ENCODE results near the gene ZNF804B. TPM values are rescaled to one million over a fixed set of nuclear protein-coding genes. Genes with fewer than 3 reads are reported as not detected.

ZNF804B gene
- total RNA-seq, 6 donors from 2014 or later, result not detected

- DNase-seq, result no peak
- no peaks in the 10 kb centered on the region for H3K4me1 ChIP-seq
- TF ChIP-seq POLR2AphosphoS5 (IDR thresholded peaks at IDR 0.05) (no peak), POLR2A (IDR thresholded peaks at IDR 0.05) (no peak), EP300 (IDR thresholded peaks at IDR 0.05) (no peak)
- TF ChIP-seq, protein P1, sequence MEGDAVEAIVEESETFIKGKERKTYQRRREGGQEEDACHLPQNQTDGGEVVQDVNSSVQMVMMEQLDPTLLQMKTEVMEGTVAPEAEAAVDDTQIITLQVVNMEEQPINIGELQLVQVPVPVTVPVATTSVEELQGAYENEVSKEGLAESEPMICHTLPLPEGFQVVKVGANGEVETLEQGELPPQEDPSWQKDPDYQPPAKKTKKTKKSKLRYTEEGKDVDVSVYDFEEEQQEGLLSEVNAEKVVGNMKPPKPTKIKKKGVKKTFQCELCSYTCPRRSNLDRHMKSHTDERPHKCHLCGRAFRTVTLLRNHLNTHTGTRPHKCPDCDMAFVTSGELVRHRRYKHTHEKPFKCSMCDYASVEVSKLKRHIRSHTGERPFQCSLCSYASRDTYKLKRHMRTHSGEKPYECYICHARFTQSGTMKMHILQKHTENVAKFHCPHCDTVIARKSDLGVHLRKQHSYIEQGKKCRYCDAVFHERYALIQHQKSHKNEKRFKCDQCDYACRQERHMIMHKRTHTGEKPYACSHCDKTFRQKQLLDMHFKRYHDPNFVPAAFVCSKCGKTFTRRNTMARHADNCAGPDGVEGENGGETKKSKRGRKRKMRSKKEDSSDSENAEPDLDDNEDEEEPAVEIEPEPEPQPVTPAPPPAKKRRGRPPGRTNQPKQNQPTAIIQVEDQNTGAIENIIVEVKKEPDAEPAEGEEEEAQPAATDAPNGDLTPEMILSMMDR (IDR thresholded peaks at IDR 0.05), result no peak
- no peaks in the 10 kb centered on the region for H3K36me3 ChIP-seq
- WGBS, 2 donors, result 76 to 79% methylated on average over 2 of the region's 2 CpGs
- ATAC-seq (ENCODE audit: low FRiP score in 2 of 2), result no peak
- no peaks in the 10 kb centered on the region for H3K27me3 ChIP-seq
- no peak overlapping the region for H3K4me3 ChIP-seq
- no peaks in the 10 kb centered on the region for H3K9me3 ChIP-seq
- H3K27ac ChIP-seq, result no peak overlapping the region
Measured at GRCh38 chr7:89283302-89283701, 523.8 kb downstream of the ZNF804B start.

DNA sequence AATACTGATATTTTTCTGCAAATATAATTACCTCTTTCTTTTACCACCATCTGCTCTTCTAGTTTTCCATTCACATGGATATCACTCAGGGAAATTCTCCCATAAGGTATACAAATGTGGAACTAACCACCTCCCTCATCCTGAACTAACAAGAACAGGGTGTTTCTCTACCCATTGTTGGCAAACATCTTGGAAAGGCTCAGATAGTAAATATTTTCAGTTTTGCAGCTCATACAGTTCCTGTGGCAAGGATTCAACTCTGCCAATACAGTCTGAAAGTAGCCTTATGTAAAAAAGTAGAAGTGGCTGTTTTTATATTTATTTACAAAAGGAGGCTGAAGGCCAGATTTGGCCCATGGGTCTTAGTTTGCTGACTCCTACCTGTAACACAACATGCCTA, 549.0 kb downstream of the ZNF804B start:
- Histone ChIP-seq H3K9me3 (no peaks in the 10 kb centered on the region), H3K27ac (no peak overlapping the region), H3K4me1 (no peaks in the 10 kb centered on the region), H3K4me3 (no peak overlapping the region), H3K36me3 (no peaks in the 10 kb centered on the region), H3K27me3 (no peaks in the 10 kb centered on the region)
- no peak for DNase-seq
- ATAC-seq (ENCODE audit: low FRiP score in 2 of 2), result no peak
- no peak for TF ChIP-seq POLR2A (IDR thresholded peaks at IDR 0.05)
- no peak for TF ChIP-seq POLR2AphosphoS5 (IDR thresholded peaks at IDR 0.05)
- TF ChIP-seq EP300 (IDR thresholded peaks at IDR 0.05), result no peak
- TF ChIP-seq, protein P1 (IDR thresholded peaks at IDR 0.05), result no peak

DNA sequence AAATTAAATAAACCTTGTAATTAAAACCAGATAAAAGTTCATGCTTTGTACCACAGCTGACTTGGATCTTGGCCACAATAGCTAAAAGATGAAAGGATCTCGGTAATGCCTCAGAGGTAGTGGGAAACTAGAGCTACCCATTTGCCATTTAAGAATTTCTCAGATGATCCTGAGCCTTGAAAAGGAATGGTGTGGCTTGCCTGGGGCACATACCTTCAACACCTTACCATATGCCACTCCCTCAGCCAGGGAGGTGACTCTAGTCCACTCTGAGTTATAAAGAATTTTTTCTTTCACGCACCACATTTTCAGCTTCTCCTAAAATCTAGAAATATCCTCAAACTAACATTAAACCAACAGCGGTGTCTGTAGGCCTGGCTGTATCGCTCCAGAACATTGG, 552.4 kb downstream of the ZNF804B start:
- no peak for ATAC-seq (ENCODE audit: low FRiP score in 2 of 2)
- no peaks in the 10 kb centered on the region for H3K9me3 ChIP-seq
- no peaks in the 10 kb centered on the region for H3K36me3 ChIP-seq
- H3K27me3 ChIP-seq, result no peaks in the 10 kb centered on the region
- H3K4me3 ChIP-seq, result no peak overlapping the region
- no peaks in the 10 kb centered on the region for H3K4me1 ChIP-seq
- no peak for TF ChIP-seq POLR2A (IDR thresholded peaks at IDR 0.05)
- no peak for TF ChIP-seq POLR2AphosphoS5 (IDR thresholded peaks at IDR 0.05)
- TF ChIP-seq, protein P1 (IDR thresholded peaks at IDR 0.05), result no peak
- TF ChIP-seq EP300 (IDR thresholded peaks at IDR 0.05), result no peak
- 85 to 93% methylated on average over 4 of the region's 4 CpGs for WGBS, 2 donors
- no peak overlapping the region for H3K27ac ChIP-seq
- DNase-seq, result no peak

DNA sequence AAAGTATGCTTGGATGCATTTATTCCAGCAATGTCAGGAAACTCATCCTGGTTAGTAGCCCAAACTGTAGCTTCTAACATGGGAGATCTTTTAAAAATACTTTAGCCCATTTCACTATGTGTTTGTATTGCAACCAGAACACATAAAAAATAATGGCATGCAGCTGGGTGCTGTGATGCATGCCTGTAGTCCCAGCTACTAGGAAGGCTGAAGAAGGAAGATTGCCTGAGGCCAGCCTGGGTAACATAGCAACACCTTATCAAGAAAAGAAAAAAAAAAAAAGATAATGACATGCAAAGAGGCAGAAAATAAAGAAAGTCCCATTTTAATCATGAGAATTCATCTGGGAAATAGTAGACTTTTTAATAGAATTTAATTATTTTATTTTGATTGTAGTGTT, 553.1 kb downstream of the ZNF804B start:
- Histone ChIP-seq H3K4me3 (no peak overlapping the region), H3K27ac (no peak overlapping the region), H3K36me3 (no peaks in the 10 kb centered on the region), H3K27me3 (no peaks in the 10 kb centered on the region), H3K9me3 (no peaks in the 10 kb centered on the region), H3K4me1 (no peaks in the 10 kb centered on the region)
- no peak for TF ChIP-seq POLR2AphosphoS5 (IDR thresholded peaks at IDR 0.05)
- TF ChIP-seq, protein P1 (IDR thresholded peaks at IDR 0.05), result no peak
- no peak for TF ChIP-seq POLR2A (IDR thresholded peaks at IDR 0.05)
- TF ChIP-seq EP300 (IDR thresholded peaks at IDR 0.05), result no peak
- ATAC-seq (ENCODE audit: low FRiP score in 2 of 2) (no peak), DNase-seq (no peak)

DNA sequence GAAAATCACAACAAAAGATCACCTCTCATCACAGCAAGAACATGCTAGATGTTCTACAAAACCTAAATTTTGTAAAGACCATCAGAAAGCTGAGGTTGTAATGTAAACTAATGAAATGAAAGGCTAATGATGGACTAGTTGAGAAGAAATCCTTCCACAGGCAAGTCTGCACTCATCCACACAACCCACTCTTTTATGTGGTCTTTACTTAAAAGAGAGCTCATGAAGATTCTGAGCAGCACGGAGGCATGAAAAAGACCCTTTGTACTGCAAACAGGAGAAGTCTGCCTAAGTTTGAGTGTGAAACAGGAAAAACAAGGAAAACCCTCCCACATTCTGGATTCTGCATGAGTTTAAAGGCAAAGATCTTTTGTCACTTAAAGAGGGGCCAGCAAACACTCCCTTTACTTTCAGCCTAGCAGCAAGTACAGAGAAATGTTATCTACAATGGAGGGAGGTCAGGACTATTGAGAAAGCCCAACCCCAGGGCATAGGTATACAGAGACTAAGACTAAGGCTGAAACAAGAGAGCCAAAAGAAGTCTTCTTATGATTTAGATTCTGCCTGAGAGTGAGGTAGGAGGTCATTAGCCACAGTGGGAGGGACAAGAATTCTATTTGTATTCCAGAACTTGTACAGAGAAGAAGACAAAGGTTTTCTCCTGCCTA, 557.2 kb downstream of the ZNF804B start:
- DNase-seq (no peak), ATAC-seq (ENCODE audit: low FRiP score in 2 of 2) (no peak)
- Histone ChIP-seq H3K4me3 (no peak overlapping the region), H3K27ac (no peak overlapping the region), H3K4me1 (no peaks in the 10 kb centered on the region), H3K9me3 (no peaks in the 10 kb centered on the region), H3K27me3 (no peaks in the 10 kb centered on the region), H3K36me3 (no peaks in the 10 kb centered on the region)
- TF ChIP-seq EP300 (IDR thresholded peaks at IDR 0.05), result no peak
- TF ChIP-seq, protein P1 (IDR thresholded peaks at IDR 0.05), result no peak
- no peak for TF ChIP-seq POLR2A (IDR thresholded peaks at IDR 0.05)
- no peak for TF ChIP-seq POLR2AphosphoS5 (IDR thresholded peaks at IDR 0.05)
- WGBS, 2 donors, result 52 to 64% methylated on average over 1 of the region's 1 CpG
